ENCODE measurements around the gene FYN.

The FYN gene

GRCh38 chr6:111846492-111847409 lies 26.5 kb downstream of the FYN start:
- TF ChIP-seq CTCF (IDR thresholded peaks at IDR 0.05) = no peak

- TF ChIP-seq CTCF (IDR thresholded peaks at IDR 0.05) = no peak
Observed at GRCh38 chr6:111846066-111846465, 27.2 kb downstream of the FYN start.

GRCh38 chr6:111845441-111845871 lies 27.8 kb downstream of the FYN start:
- TF ChIP-seq CTCF (IDR thresholded peaks at IDR 0.05) = no peak

- no peak for TF ChIP-seq CTCF (IDR thresholded peaks at IDR 0.05)
Observed at GRCh38 chr6:111844921-111845320, 28.3 kb downstream of the FYN start.

GRCh38 chr6:111844376-111844775 lies 28.9 kb downstream of the FYN start:
- no peak for TF ChIP-seq CTCF (IDR thresholded peaks at IDR 0.05)

GRCh38 chr6:111843347-111844147 lies 29.7 kb downstream of the FYN start:
- TF ChIP-seq CTCF (IDR thresholded peaks at IDR 0.05) = no peak

GRCh38 chr6:111842891-111843290 lies 30.4 kb downstream of the FYN start:
- no peak for TF ChIP-seq CTCF (IDR thresholded peaks at IDR 0.05)

All from LNCAP (cell line).